Choroid plexus epithelial cell (primary cell): ENCODE measurements around the gene QRFP.

Experiments used
- DNase-seq: peaks from one replicate; pipeline ENCODE4 v3.0.0-alpha.2; 2010; ENCODE audit warnings: low read depth
- H3K4me3 ChIP-seq: 2 replicates; pipeline ENCODE4 v1.5.1; 2011; ENCODE audit warnings: low read depth, mild to moderate bottlenecking, control low read depth, low read length, moderate library complexity
- TF ChIP-seq, protein P1 (sequence below): conservative IDR thresholded peaks from 2 replicates; pipeline ENCODE4 v1.5.1; 2011; ENCODE audit warnings: low read depth, mild to moderate bottlenecking, control low read depth, inconsistent platforms, low read length, moderate library complexity

Gene QRFP

DNA sequence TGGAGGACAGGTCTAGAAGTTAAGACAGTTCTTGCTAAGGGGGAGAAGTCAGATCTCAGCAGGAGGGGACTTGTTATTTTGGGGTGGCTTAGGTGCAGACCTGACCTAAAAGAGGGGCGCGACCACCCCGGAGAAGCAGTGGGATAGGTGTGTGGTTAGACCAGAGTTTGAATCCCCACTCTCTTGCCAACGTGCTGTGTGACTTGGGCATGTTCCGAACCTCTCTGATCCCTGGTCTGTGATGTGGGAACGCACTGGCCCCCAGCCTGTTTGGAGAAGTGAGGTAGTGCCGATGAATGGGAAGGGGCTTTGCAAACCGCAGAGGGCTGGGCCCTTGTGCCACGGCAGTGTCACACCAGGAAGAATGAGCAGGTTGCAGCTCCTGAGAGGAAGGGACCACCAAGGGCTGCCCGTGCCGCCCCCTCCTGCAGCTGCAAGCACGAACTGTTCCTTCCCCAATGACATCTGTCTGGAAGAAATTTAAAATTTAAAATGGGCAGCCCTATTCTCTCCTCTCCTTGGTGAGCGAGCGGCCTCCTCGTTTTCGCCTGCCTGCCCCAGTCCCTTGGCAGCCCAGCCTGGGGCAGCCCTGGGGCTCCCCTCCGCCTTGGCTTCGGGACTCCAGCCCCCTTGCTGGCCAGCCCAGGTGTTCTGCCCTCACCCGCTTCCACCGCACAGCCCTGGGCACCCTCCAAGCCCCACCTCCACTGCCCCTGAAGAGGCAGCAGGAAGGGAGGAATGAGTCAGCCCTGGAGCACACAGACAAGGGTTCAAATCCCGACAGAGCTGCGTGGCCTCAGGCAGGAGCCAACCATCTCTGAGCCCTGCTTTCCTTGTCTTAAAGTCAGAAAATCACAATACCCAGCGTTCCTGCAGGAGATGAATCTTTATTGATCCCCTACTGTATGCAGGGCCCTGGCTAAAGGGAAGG lies 40.8 kb upstream of the QRFP start:
- no peak for DNase-seq
- no peak overlapping the region for H3K4me3 ChIP-seq
- TF ChIP-seq, protein P1, sequence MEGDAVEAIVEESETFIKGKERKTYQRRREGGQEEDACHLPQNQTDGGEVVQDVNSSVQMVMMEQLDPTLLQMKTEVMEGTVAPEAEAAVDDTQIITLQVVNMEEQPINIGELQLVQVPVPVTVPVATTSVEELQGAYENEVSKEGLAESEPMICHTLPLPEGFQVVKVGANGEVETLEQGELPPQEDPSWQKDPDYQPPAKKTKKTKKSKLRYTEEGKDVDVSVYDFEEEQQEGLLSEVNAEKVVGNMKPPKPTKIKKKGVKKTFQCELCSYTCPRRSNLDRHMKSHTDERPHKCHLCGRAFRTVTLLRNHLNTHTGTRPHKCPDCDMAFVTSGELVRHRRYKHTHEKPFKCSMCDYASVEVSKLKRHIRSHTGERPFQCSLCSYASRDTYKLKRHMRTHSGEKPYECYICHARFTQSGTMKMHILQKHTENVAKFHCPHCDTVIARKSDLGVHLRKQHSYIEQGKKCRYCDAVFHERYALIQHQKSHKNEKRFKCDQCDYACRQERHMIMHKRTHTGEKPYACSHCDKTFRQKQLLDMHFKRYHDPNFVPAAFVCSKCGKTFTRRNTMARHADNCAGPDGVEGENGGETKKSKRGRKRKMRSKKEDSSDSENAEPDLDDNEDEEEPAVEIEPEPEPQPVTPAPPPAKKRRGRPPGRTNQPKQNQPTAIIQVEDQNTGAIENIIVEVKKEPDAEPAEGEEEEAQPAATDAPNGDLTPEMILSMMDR, result no peak

DNA sequence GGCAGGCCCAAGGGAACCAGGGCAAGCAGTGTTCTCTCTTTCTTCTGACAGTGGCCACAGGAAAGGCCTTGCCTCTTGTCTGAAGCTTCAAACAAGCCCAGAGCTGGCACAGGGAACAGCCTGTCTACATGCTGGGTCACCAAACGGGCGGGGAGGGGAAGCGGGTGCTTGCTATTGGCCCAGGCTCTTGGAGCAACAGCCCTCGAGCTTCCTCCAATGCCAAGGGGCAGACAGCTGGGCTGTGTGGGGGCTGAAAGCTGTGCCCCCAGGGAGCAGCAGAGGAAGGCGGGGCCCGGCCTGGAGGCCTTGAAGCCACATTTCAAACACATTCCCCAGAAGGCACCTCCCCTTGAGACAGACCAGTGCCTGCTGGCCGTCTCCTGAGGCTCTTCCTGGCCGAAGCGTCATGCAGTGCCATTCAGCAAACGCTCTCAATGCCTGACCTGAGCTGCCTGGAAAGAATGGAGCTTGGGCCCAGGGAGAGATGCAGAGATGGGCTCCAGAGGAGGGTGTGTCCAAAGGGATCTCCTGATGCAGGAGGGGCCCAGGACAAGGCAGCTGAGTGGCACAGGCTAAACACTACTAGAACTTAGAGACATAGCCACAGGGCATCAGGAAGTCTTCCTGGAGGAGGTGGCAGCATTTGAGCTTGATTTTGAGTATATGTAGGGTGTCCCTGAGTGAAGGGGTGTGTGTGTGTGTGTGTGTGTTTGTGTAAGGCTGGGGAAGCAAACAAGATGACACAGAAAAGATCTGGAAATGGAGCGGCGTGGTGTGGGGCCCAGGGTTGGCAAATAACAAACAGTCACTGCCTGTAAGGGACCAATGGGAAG lies 39.9 kb upstream of the QRFP start:
- H3K4me3 ChIP-seq, result no peak overlapping the region
- TF ChIP-seq, protein P1, result no peak
- DNase-seq, result peak; percentile 57

DNA sequence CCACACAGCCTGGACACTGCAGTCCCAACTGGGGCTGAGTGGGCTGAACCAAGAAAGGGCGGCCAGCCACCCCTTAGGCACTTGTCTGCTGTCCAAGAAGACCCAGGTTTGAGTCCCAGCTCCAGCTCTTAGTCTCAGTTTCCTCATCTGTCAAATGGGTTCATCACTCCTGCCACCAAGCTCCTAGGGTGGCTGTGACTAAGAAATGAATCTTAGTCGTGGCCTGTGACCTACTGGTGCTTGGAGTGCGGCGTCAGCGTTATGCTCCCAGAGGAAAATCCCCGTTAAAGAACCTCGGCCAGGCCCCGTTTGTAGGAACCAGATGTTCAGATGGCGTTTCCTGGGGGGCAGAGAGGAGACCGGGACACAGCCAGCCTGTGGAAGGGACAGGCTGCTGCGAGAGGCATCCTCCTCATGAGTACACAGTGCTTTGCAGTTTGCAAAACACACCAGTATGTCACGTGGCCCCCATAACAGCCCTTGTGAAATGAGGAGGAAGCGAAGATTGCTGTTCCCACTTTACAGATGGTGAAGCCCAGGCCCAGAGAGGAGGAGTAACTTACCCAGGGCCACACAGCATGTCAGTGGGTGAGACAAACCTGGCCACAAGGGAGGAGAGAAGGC lies 39.1 kb upstream of the QRFP start:
- H3K4me3 ChIP-seq, result no peak overlapping the region
- TF ChIP-seq, protein P1, result no peak
- no peak for DNase-seq

DNA sequence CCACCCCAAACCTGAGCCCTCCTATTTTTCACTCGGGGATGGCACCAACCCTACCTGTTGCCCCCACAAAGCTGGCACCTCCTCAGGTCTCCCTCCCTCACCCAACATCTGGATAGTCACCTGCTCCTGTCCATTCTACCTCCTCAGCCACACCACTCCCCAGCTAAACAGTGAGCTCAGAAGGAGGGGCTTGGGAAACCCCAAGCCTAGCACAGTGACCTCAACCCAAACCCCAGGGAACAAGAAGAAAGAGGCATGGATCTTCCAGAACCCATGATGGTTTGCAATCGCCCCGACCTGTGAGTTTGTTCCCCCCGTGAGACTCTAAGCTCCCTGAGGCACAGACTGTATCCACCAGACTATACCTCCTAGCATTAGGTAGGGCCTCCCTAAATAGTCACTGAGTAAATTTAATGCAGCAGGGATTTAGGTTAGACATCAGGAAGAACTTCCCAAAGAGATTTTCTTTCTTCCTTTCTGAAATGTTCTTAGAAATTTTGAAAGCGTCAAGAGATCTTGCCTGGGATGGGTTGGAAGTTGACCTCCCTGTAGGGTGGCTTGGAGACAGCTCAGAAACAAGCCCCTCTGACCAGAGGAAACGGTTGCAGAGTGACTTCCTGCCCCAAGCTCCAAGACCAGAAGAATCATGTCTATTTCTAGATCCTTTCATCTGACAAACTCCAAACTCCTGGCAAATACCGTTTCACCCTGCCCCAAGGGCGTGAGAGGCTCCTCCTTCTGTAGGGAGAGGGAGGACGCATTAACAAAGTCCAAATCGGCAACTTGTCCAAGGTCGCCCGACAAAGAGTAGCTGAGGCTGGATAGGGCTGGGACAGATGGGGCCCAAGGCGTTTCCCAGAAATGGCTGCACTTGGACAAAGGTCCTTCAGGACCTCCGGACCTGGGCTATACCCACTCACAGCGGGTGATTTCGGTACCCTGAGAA lies 38.4 kb upstream of the QRFP start:
- DNase-seq, result no peak
- H3K4me3 ChIP-seq, result no peak overlapping the region
- TF ChIP-seq, protein P1, result no peak

DNA sequence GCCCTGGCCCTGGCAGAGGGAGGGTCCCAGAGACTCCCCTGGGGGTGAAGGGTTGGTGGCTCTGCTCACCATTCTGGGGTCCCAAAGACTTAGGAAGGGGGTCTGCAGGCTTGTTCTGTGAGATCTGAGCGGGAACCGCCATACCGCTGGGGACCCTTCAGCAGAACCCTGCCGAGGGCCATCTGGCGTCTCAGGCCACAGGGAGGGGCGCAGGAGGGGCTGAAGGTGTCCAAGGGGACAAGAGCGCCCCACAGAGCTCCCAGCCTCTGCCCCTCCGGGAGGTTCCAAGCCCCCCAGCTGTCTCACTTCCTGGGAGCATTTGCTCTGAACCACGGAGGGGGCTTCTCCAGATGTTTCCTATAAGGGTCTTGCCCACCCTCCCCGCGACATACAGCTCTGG lies 37.6 kb upstream of the QRFP start:
- DNase-seq, result no peak
- TF ChIP-seq, protein P1, result no peak
- H3K4me3 ChIP-seq, result no peak overlapping the region
